Progenitor cell of endocrine pancreas (in vitro differentiated cells): ENCODE data around the gene ADPRHL1. TPM values are rescaled to one million over a fixed set of nuclear protein-coding genes. Genes with fewer than 3 reads are reported as not detected.

ENCODE experiments used
- DNase-seq: peaks from one replicate; pipeline ENCODE4 v3.0.0; 2021; ENCODE audit warnings: low spot score; ENCODE audit not compliant: unreplicated experiment
- H3K27ac Mint-ChIP-seq: 2 replicates; pipeline ENCODE4 v1.8.0; 2021; ENCODE audit warnings: mild to moderate bottlenecking, moderate library complexity, mixed read lengths
- H3K27me3 Mint-ChIP-seq: 2 replicates; pipeline ENCODE4 v1.8.0; 2021; ENCODE audit warnings: mixed read lengths
- H3K36me3 Mint-ChIP-seq: 2 replicates; pipeline ENCODE4 v1.8.0; 2022; ENCODE audit warnings: mixed read lengths; ENCODE audit not compliant: insufficient read depth
- H3K4me1 Mint-ChIP-seq: 2 replicates; pipeline ENCODE4 v1.8.0; 2021; ENCODE audit warnings: low read depth, mixed read lengths
- H3K4me3 Mint-ChIP-seq: 2 replicates; pipeline ENCODE4 v1.8.0; 2021; ENCODE audit warnings: low read depth, mild to moderate bottlenecking, moderate library complexity, mixed read lengths
- H3K9me3 Mint-ChIP-seq: 2 replicates; pipeline ENCODE4 v1.8.0; 2021; ENCODE audit warnings: low read depth, mixed read lengths
- long read RNA-seq: library from polyadenylated mRNA; unstranded; transcript quantifications from one replicate; pipeline ENCODE4 v2.0.0, GENCODE V29; 2020
- total RNA-seq: library from RNA; stranded (reverse); gene quantifications from 2 replicates; pipeline ENCODE4 v1.2.1, GENCODE V29; 2021
- TF ChIP-seq, protein P1 (sequence below): fragments of 200-600 bp; sonication (generic); IDR thresholded peaks from one replicate; pipeline ENCODE4 v1.5.0; 2021; ENCODE audit warnings: antibody characterized with exemption, mild to moderate bottlenecking; ENCODE audit not compliant: unreplicated experiment

ADPRHL1 gene
- total RNA-seq, result 5.2 and 6.8 TPM in 2 replicates
- long read RNA-seq, partial matches to known transcripts, result 0 of 1 reads
- long read RNA-seq, other reads (novel, unspliced or antisense), result 1 of 1 reads

DNA sequence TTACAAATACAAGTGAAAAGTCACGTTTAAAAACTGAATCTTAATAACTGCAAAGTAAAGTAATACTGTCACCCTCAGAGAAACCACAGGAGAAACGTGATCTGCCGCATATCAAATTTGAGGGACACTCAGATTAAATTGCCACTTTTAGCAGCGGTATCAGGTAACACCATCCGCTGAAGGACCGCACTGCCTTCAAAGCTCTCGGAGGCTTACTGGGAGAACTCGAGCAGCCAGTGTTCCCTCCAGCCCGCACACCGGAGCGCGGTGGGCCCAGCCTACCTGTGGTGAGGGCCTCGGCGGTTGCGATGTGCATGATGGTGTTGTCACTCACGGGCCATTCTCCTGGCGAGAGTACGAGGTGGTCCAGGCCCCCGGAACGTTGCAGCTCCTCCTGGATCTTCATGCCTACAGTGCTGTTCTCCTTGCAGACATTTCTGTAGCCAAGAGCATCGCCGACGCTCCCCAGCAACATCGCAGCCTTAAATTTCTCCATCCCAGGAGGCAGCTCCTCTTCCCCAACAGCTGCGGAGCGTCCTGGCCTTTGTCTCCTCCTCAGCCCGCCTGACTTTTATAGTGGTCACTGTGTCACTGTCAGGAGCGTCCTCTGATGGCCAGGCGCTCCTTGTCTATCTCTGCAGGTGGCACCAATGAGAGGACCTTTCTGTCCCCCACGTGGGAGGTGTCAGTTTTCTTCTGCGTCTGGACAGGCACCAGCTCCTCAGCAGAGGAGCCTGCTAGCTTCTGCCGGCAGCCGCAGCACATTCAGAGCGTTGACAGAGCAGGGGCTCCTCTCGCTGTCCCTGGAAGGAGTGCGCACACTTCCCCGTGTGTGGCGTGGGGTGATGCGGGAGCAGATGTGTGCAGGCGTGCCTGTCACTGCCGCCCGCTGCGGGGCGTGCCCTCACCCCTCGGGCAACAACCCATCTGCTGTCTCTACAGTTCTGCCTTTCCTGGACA lies at the start of gene ADPRHL1:
TSS of gene ADPRHL1 (minus strand) at position 547 of the 960 bp plus-strand sequence. CDS start at position 496, 51 bp downstream.
- Mint-ChIP-seq H3K4me1 (peaks cover 14% of the 10 kb centered on the region), H3K4me3 (no peak within 1 kb of the TSS), H3K27me3 (peaks cover 3% of the 10 kb centered on the region), H3K9me3 (no peaks in the 10 kb centered on the region), H3K27ac (no peak within 1 kb of the TSS), H3K36me3 (peaks cover 36% of the 10 kb centered on the region)
- TF ChIP-seq, protein P1, sequence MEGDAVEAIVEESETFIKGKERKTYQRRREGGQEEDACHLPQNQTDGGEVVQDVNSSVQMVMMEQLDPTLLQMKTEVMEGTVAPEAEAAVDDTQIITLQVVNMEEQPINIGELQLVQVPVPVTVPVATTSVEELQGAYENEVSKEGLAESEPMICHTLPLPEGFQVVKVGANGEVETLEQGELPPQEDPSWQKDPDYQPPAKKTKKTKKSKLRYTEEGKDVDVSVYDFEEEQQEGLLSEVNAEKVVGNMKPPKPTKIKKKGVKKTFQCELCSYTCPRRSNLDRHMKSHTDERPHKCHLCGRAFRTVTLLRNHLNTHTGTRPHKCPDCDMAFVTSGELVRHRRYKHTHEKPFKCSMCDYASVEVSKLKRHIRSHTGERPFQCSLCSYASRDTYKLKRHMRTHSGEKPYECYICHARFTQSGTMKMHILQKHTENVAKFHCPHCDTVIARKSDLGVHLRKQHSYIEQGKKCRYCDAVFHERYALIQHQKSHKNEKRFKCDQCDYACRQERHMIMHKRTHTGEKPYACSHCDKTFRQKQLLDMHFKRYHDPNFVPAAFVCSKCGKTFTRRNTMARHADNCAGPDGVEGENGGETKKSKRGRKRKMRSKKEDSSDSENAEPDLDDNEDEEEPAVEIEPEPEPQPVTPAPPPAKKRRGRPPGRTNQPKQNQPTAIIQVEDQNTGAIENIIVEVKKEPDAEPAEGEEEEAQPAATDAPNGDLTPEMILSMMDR, result no peak
- DNase-seq, result no peak

DNA sequence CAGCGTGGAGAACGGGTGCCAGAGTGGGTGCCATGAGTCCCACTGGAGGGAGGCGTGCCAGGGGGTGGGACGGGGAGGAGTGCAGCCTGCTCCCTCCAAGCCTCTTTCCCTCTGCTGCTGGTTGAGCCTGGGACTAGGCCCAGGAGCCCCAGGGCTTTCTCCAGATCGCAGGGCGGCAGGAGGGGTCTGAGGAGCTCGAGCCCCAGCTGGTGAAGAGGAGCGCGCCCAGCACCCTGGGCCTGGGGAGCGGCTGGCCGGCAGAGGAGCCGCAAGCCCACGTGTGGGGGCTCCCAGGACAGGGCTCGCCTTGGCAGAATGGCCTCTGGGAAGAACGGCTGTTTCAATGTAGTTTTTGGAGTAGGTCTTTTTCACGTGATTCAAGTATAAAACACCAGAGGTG lies 49.4 kb upstream of the ADPRHL1 start:
- no peaks in the 10 kb centered on the region for H3K27me3 Mint-ChIP-seq
- no peaks in the 10 kb centered on the region for H3K9me3 Mint-ChIP-seq
- no peaks in the 10 kb centered on the region for H3K4me1 Mint-ChIP-seq
- DNase-seq, result no peak
- no peak overlapping the region for H3K4me3 Mint-ChIP-seq
- TF ChIP-seq, protein P1, result no peak
- H3K27ac Mint-ChIP-seq, result no peak overlapping the region
- H3K36me3 Mint-ChIP-seq, result peaks cover 23% of the 10 kb centered on the region

DNA sequence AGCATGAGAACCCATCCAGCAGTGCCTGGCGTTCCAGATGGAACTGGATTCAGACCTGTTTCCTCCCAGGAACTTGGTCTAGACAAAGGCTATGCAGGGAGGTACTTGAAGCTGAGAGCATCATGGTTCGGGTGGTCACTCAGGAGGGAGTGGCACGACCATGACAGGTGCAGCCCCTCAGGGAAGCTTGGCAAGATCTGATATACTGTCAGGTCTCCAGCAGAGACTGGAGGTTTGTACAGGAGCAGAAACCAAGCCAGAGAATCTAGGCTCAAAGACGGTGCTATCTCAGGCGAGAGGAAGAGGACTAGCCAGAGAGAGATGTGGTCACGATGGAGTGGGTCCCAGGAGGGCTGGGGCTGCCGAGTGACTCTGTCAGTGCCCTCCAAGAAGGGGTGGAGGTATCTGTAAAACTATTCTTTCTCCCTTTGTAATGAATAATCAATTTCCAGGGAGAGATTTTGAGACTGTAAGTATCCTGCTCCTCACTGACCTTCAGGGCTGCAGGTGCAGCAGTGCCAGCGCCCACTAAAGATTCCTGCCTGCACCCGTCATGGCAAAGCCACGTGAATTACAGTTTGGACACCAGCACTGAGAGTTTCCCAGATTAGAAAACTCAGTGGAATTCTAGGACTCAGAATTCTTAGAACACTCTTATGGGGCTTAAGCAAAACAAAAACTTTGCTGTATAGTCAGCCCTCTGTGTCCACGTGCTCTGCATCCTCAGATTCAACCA lies 47.4 kb upstream of the ADPRHL1 start:
- Mint-ChIP-seq H3K27ac (no peak overlapping the region), H3K36me3 (peaks cover 25% of the 10 kb centered on the region), H3K9me3 (no peaks in the 10 kb centered on the region), H3K27me3 (no peaks in the 10 kb centered on the region), H3K4me1 (peaks cover 2% of the 10 kb centered on the region), H3K4me3 (no peak overlapping the region)
- no peak for DNase-seq
- TF ChIP-seq, protein P1, result no peak

DNA sequence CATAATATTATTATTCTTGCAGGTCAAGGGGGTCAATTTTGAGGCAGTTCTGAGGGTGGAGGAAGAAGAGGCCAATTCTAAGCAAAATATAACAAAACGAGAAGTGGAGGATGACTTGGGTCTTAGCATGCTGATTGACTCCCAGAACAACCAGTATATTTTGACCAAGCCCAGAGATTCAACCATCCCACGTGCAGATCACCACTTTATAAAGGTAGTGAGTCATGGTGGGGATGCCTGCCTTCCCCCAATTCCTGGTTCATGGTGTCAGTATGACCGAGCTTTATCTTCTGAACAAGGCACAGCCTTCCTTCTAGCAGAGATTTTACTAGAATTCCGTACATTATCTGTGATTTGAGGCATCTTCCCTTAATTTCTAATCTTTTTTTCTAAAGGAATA lies 46.6 kb upstream of the ADPRHL1 start:
- peaks cover 29% of the 10 kb centered on the region for H3K36me3 Mint-ChIP-seq
- no peaks in the 10 kb centered on the region for H3K27me3 Mint-ChIP-seq
- no peak overlapping the region for H3K27ac Mint-ChIP-seq
- TF ChIP-seq, protein P1, result no peak
- peaks cover 9% of the 10 kb centered on the region for H3K4me1 Mint-ChIP-seq
- no peaks in the 10 kb centered on the region for H3K9me3 Mint-ChIP-seq
- H3K4me3 Mint-ChIP-seq, result no peak overlapping the region
- no peak for DNase-seq

GRCh38 chr13:113498905-113499304 lies 45.6 kb upstream of the ADPRHL1 start:
- Mint-ChIP-seq H3K4me3 (no peak overlapping the region), H3K27ac (no peak overlapping the region), H3K4me1 (peaks cover 12% of the 10 kb centered on the region), H3K36me3 (peaks cover 24% of the 10 kb centered on the region), H3K27me3 (no peaks in the 10 kb centered on the region), H3K9me3 (no peaks in the 10 kb centered on the region)
- TF ChIP-seq, protein P1, result no peak
- DNase-seq, result no peak
